GM12892 (cell line): ENCODE results near the gene KIAA1328.

Experiments used
- POLR2A ChIP-seq: IDR thresholded peaks from 2 replicates; pipeline ENCODE4 v1.6.1; 2011; ENCODE audit warnings: low read depth, low read length, control low read depth
- POLR2AphosphoS5 ChIP-seq: IDR thresholded peaks from 2 replicates; pipeline ENCODE4 v1.6.1; 2011; ENCODE audit warnings: low read depth, low read length, control low read depth

- TF ChIP-seq POLR2A (no peak), POLR2AphosphoS5 (no peak)
Observed at GRCh38 chr18:36889742-36890141, 60.8 kb downstream of the KIAA1328 start.
